WTC11 (cell line): ENCODE results near the gene OSBP2.

Source experiments
- ATF1 ChIP-seq: sonication (generic); formaldehyde crosslinking; IDR thresholded peaks from 2 replicates; pipeline ENCODE4 v1.8.1; 2023; ENCODE audit warnings: mild to moderate bottlenecking, moderate library complexity, missing genetic modification reagents
- CREB1 ChIP-seq: sonication (generic); formaldehyde crosslinking; IDR thresholded peaks from 2 replicates; pipeline ENCODE4 v1.8.0; 2023; ENCODE audit warnings: mild to moderate bottlenecking, missing genetic modification reagents
- ELF4 ChIP-seq: sonication (generic); formaldehyde crosslinking; IDR thresholded peaks from 2 replicates; pipeline ENCODE4 v1.8.1; 2022; ENCODE audit warnings: low read depth, mild to moderate bottlenecking, moderate library complexity, missing genetic modification reagents
- GABPB1 ChIP-seq: sonication (generic); formaldehyde crosslinking; IDR thresholded peaks from 2 replicates; pipeline ENCODE4 v1.8.1; 2023; ENCODE audit warnings: mild to moderate bottlenecking, missing genetic modification reagents
- NFE2L1 ChIP-seq: sonication (generic); formaldehyde crosslinking; IDR thresholded peaks from 2 replicates; pipeline ENCODE4 v1.8.1; 2023; ENCODE audit warnings: missing genetic modification reagents
- NR2C2 ChIP-seq: sonication (generic); formaldehyde crosslinking; IDR thresholded peaks from 2 replicates; pipeline ENCODE4 v1.8.0; 2022; ENCODE audit warnings: mild to moderate bottlenecking, missing genetic modification reagents
- SP1 ChIP-seq: sonication (generic); formaldehyde crosslinking; conservative IDR thresholded peaks from 2 replicates; pipeline ENCODE4 v1.8.1; 2022; ENCODE audit warnings: missing genetic modification reagents
- TCF7 ChIP-seq: sonication (generic); formaldehyde crosslinking; IDR thresholded peaks from 2 replicates; pipeline ENCODE4 v1.8.0; 2022; ENCODE audit warnings: mild to moderate bottlenecking, low read depth, missing genetic modification reagents, moderate library complexity
- ZMAT4 ChIP-seq: fragments of 250-450 bp; sonication (Bioruptor Pico); IDR thresholded peaks from 2 replicates; pipeline ENCODE4 v1.9.0; 2021; ENCODE audit warnings: mild to moderate bottlenecking
- ZNF232 ChIP-seq: sonication (generic); formaldehyde crosslinking; IDR thresholded peaks from 2 replicates; pipeline ENCODE4 v1.8.0; 2022; ENCODE audit warnings: mild to moderate bottlenecking, missing genetic modification reagents
- ZNF671 ChIP-seq: fragments of 250-450 bp; sonication (Bioruptor Pico); IDR thresholded peaks from 2 replicates; pipeline ENCODE4 v1.8.0; 2021; ENCODE audit warnings: mild to moderate bottlenecking
- ZSCAN18 ChIP-seq: fragments of 250-450 bp; sonication (Bioruptor Pico); IDR thresholded peaks from 2 replicates; pipeline ENCODE4 v2.1.2; 2022; ENCODE audit warnings: mild to moderate bottlenecking, moderate library complexity
- TF ChIP-seq, protein P1 (sequence below): fragments of 200-600 bp; IDR thresholded peaks from 2 replicates; pipeline ENCODE4 v1.8.0; 2022; ENCODE audit warnings: antibody characterized with exemption
- TF ChIP-seq, protein P2 (sequence below): sonication (generic); formaldehyde crosslinking; IDR thresholded peaks from 2 replicates; pipeline ENCODE4 v1.8.0; 2022; ENCODE audit warnings: mild to moderate bottlenecking, missing genetic modification reagents

GRCh38 chr22:30785527-30785926 lies 90.9 kb downstream of the OSBP2 start:
- TF ChIP-seq NFE2L1 (CRISPR knock-in tag): no peak
- no peak for TF ChIP-seq CREB1 (CRISPR knock-in tag)
- TF ChIP-seq, protein P1, sequence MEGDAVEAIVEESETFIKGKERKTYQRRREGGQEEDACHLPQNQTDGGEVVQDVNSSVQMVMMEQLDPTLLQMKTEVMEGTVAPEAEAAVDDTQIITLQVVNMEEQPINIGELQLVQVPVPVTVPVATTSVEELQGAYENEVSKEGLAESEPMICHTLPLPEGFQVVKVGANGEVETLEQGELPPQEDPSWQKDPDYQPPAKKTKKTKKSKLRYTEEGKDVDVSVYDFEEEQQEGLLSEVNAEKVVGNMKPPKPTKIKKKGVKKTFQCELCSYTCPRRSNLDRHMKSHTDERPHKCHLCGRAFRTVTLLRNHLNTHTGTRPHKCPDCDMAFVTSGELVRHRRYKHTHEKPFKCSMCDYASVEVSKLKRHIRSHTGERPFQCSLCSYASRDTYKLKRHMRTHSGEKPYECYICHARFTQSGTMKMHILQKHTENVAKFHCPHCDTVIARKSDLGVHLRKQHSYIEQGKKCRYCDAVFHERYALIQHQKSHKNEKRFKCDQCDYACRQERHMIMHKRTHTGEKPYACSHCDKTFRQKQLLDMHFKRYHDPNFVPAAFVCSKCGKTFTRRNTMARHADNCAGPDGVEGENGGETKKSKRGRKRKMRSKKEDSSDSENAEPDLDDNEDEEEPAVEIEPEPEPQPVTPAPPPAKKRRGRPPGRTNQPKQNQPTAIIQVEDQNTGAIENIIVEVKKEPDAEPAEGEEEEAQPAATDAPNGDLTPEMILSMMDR: no peak
- TF ChIP-seq ELF4: no peak
- TF ChIP-seq GABPB1 (CRISPR knock-in tag): no peak
- no peak for TF ChIP-seq ZNF671 (CRISPR knock-in tag)
- TF ChIP-seq TCF7 (CRISPR knock-in tag): no peak
- TF ChIP-seq, protein P2, sequence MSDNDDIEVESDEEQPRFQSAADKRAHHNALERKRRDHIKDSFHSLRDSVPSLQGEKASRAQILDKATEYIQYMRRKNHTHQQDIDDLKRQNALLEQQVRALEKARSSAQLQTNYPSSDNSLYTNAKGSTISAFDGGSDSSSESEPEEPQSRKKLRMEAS (CRISPR knock-in tag): no peak
- no peak for TF ChIP-seq ZSCAN18
- TF ChIP-seq ZNF232: no peak
- no peak for TF ChIP-seq ATF1 (CRISPR knock-in tag)
- TF ChIP-seq NR2C2 (CRISPR knock-in tag): no peak
- no peak for TF ChIP-seq SP1 (CRISPR knock-in tag)
- TF ChIP-seq ZMAT4: no peak
